Common myeloid progenitor, CD34-positive (primary cell): Measurements from ENCODE around the gene TSC22D2.

Experiments used
- CTCF ChIA-PET: fragments of 350-600 bp; sonication (Branson Sonifier 250); formaldehyde crosslinking; loops from one replicate; lab custom pipeline; 2021; ENCODE audit warnings: antibody characterized with exemption; lab: Charles Lee
- POLR2A ChIA-PET: fragments of 350-600 bp; sonication (Branson Sonifier 250); formaldehyde crosslinking; loops from one replicate; lab custom pipeline; 2021; ENCODE audit warnings: antibody characterized with exemption; lab: Charles Lee
- DNase-seq, 3 donors: peaks; one replicate each; pipeline versions ENCODE4 v3.0.0 to v3.0.0-alpha.2; 2013
- H3K27ac ChIP-seq, 2 experiments: 1 replicate in 1 of 2; 2 replicates in 1 of 2; pipeline ENCODE4 v1.7.0; 2013; ENCODE audit warnings: inconsistent platforms in 2 of 2, low read length in 2 of 2, mild to moderate bottlenecking in 2 of 2, low read depth in 1 of 2, moderate library complexity in 1 of 2; ENCODE audit not compliant: severe bottlenecking in 2 of 2, insufficient read depth in 1 of 2, poor library complexity in 1 of 2
- H3K27me3 ChIP-seq, 5 experiments: replicated peaks in 2 of 5; 1 replicate in 3 of 5; 2 replicates in 2 of 5; pipeline versions ENCODE4 v1.6.1 to v1.7.0; 2013; ENCODE audit warnings: low read length in 4 of 5, mild to moderate bottlenecking in 2 of 5, moderate library complexity in 2 of 5, inconsistent platforms in 1 of 5; ENCODE audit not compliant: insufficient read depth in 5 of 5, control insufficient read depth in 4 of 5
- H3K36me3 ChIP-seq, 4 experiments: 1 replicate in 2 of 4; 2 replicates in 2 of 4; pipeline versions ENCODE4 v1.6.1 to v1.7.0; 2013; ENCODE audit warnings: low read length in 3 of 4, control low read depth in 1 of 4, mild to moderate bottlenecking in 1 of 4; ENCODE audit not compliant: control insufficient read depth in 4 of 4, insufficient read depth in 4 of 4
- H3K4me1 ChIP-seq, 4 experiments: 1 replicate in 3 of 4; 2 replicates in 1 of 4; pipeline versions ENCODE4 v1.6.1 to v1.7.1; 2013; ENCODE audit warnings: low read length in 3 of 4, mild to moderate bottlenecking in 3 of 4, control low read depth in 1 of 4, inconsistent platforms in 1 of 4, moderate library complexity in 1 of 4; ENCODE audit not compliant: control insufficient read depth in 4 of 4, insufficient read depth in 4 of 4; ENCODE audit errors: control extremely low read depth in 1 of 4
- H3K4me3 ChIP-seq, 7 experiments: 1 replicate in 4 of 7; 2 replicates in 3 of 7; pipeline versions ENCODE4 v1.5.1 to v1.7.0; 2013; ENCODE audit warnings: mild to moderate bottlenecking in 7 of 7, low read length in 6 of 7, moderate library complexity in 6 of 7, inconsistent platforms in 2 of 7, low read depth in 2 of 7, control low read depth in 1 of 7; ENCODE audit not compliant: insufficient read depth in 4 of 7, control insufficient read depth in 1 of 7; ENCODE audit errors: extremely low read depth in 1 of 7
- H3K9me3 ChIP-seq, 5 experiments: 1 replicate in 4 of 5; 2 replicates in 1 of 5; pipeline versions ENCODE4 v1.6.1 to v1.7.1; 2013; ENCODE audit warnings: low read length in 4 of 5, mild to moderate bottlenecking in 2 of 5, inconsistent platforms in 1 of 5, low read depth in 1 of 5, moderate library complexity in 1 of 5; ENCODE audit not compliant: control insufficient read depth in 4 of 5, insufficient read depth in 2 of 5; ENCODE audit errors: control extremely low read depth in 1 of 5
- WGBS: methylation state at CpG from one replicate; pipeline ENCODE4 v1.1.5; 2013; ENCODE audit not compliant: insufficient coverage; 5-methylcytosine and 5-hydroxymethylcytosine counted together

TSC22D2 gene

GRCh38 chr3:150444371-150444770 is 36.3 kb downstream of the TSC22D2 start:
- 80% methylated on average over 1 of the region's 2 CpGs for WGBS
- H3K4me3 ChIP-seq = no peak overlapping the region
- ChIA-PET CTCF (no interaction called here), POLR2A (no interaction called here)
- no peaks in the 10 kb centered on the region for H3K9me3 ChIP-seq
- H3K36me3 ChIP-seq = peaks cover 2 to 17% (median 13%) of the 10 kb centered on the region in 4 experiments
- no peaks in the 10 kb centered on the region for H3K4me1 ChIP-seq
- H3K27me3 ChIP-seq = no peaks in the 10 kb centered on the region
- no peak for DNase-seq
- H3K27ac ChIP-seq = no peak overlapping the region

- Histone ChIP-seq H3K36me3 (peaks cover 2 to 13% (median 9%) of the 10 kb centered on the region in 4 experiments), H3K9me3 (no peaks in the 10 kb centered on the region), H3K4me3 (no peak overlapping the region), H3K27ac (no peak overlapping the region), H3K27me3 (no peaks in the 10 kb centered on the region), H3K4me1 (peaks cover 0 to 12% (median 2%) of the 10 kb centered on the region in 4 experiments)
- DNase-seq = no peak
- CTCF ChIA-PET = no interaction called here
- no CpG with 5 or more reads among the region's 2 CpGs for WGBS
- POLR2A ChIA-PET = no interaction called here
Observed at GRCh38 chr3:150446470-150446977, 38.4 kb downstream of the TSC22D2 start.

GRCh38 chr3:150447084-150447483 is 39.0 kb downstream of the TSC22D2 start:
- CTCF ChIA-PET = no interaction called here
- peaks cover 0 to 16% (median 2%) of the 10 kb centered on the region in 4 experiments for H3K4me1 ChIP-seq
- H3K4me3 ChIP-seq = no peak overlapping the region
- no peaks in the 10 kb centered on the region for H3K9me3 ChIP-seq
- no peak overlapping the region for H3K27ac ChIP-seq
- no peaks in the 10 kb centered on the region for H3K27me3 ChIP-seq
- POLR2A ChIA-PET = no interaction called here
- no peak for DNase-seq
- H3K36me3 ChIP-seq = peaks cover 2 to 12% (median 8%) of the 10 kb centered on the region in 4 experiments
- 100% methylated on average over 1 of the region's 2 CpGs for WGBS

- Histone ChIP-seq H3K4me3 (no peak overlapping the region), H3K36me3 (peaks cover 2 to 9% (median 4%) of the 10 kb centered on the region in 4 experiments), H3K4me1 (peaks cover 0 to 16% (median 2%) of the 10 kb centered on the region in 4 experiments), H3K9me3 (no peaks in the 10 kb centered on the region), H3K27ac (no peak overlapping the region), H3K27me3 (no peaks in the 10 kb centered on the region)
- DNase-seq = no peak
- WGBS = 95% methylated on average over 2 of the region's 3 CpGs
- POLR2A ChIA-PET = no interaction called here
- CTCF ChIA-PET = interaction anchor here (0.7 to 1.2 kb wide), 4 partner anchors 11 to 46 kb away, joined by 3 to 4 read pairs (median 4); no protein-coding TSS in a partner anchor
Observed at GRCh38 chr3:150447631-150448465, 39.8 kb downstream of the TSC22D2 start.

DNA sequence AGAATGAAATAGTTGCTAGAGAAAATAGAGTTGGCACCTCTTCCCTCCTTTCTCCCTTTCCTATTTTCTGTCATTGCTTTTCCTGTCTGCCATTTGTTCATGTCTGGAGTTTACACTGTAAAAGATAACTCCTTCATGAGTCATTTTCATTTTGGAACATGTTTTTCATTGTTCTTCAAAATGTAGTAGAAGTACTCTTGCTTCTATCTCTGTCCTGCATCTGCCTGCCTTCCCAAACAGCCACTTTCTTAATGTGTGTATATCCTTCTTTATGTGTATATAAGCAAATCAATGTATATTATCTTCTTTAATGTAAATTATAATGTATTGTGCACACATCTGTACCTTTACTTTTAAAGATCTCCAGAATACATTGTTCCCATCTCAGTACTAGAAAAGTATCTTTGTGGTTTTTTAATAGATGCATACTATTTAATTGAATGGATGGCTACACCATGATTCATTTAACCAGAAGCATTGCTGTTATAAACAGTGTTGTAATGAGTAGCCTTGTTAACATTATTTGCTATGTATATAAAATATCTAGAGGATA is 41.1 kb downstream of the TSC22D2 start:
- DNase-seq = peak in 2 of 3 donors; percentile 26 to 41
- peaks cover 0 to 5% (median 2%) of the 10 kb centered on the region in 4 experiments for H3K36me3 ChIP-seq
- ChIA-PET CTCF (no interaction called here), POLR2A (no interaction called here)
- no peaks in the 10 kb centered on the region for H3K9me3 ChIP-seq
- H3K4me3 ChIP-seq = no peak overlapping the region
- peak overlapping the region in 1 of 2 experiments; percentile 71 for H3K27ac ChIP-seq
- H3K27me3 ChIP-seq = no peaks in the 10 kb centered on the region
- peaks cover 0 to 16% (median 2%) of the 10 kb centered on the region in 4 experiments for H3K4me1 ChIP-seq

GRCh38 chr3:150450916-150451315 is 42.8 kb downstream of the TSC22D2 start:
- DNase-seq = no peak
- H3K27me3 ChIP-seq = no peaks in the 10 kb centered on the region
- CTCF ChIA-PET = interaction anchor here (0.7 to 1.2 kb wide), 4 partner anchors 10 to 231 kb away, joined by 3 read pairs; no protein-coding TSS in a partner anchor
- H3K4me1 ChIP-seq = peaks cover 0 to 16% (median 2%) of the 10 kb centered on the region in 4 experiments
- H3K27ac ChIP-seq = peak overlapping the region in 1 of 2 experiments; percentile 63
- no peaks in the 10 kb centered on the region for H3K9me3 ChIP-seq
- no peak overlapping the region for H3K4me3 ChIP-seq
- POLR2A ChIA-PET = interaction anchor here (1.3 kb wide), 1 partner anchor 41 kb away, joined by 8 read pairs; no protein-coding TSS in a partner anchor
- H3K36me3 ChIP-seq = peaks cover 0 to 2% (median 0%) of the 10 kb centered on the region in 4 experiments
